ENCODE results near the gene COX7B.
"Not testable (repeated sequence)": the region's sequence is repeated elsewhere in the genome, so short reads cannot be mapped to it uniquely, and the experiment has no call there.

DNA sequence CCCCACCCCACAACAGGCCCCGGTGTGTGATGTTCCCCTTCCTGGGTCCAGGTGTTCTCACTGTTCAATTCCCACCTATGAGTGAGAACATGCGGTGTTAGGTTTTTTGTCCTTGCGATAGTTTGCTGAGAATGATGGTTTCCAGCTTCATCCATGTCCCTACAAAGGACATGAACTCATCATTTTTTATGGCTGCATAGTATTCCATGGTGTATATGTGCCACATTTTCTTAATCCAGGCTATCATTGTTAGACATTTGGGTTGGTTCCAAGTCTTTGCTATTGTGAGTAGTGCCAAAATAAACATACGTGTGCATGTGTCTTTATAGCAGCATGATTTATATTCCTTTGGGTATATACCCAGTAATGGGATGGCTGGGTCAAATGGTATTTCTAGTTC, 17.9 kb upstream of the COX7B start:
- TF ChIP-seq CTCF (IDR thresholded peaks at IDR 0.05 in 8 of 11, conservative IDR thresholded peaks at IDR 0.05 in 3 of 11); POLR2AphosphoS5 (IDR thresholded peaks at IDR 0.05); POLR2A (IDR thresholded peaks at IDR 0.05): not testable (repeated sequence)

Data from spleen (tissue), 7 donors.